ENCODE data around the gene RALY. TPM values are rescaled to one million over a fixed set of nuclear protein-coding genes. Genes with fewer than 3 reads are reported as not detected.
A peak's percentile ranks its signal among the peaks of the same experiment; 100 is the strongest.

Gene RALY
- total RNA-seq, 6 donors from 2014 or later, result 116 to 157 (median 147) TPM

DNA sequence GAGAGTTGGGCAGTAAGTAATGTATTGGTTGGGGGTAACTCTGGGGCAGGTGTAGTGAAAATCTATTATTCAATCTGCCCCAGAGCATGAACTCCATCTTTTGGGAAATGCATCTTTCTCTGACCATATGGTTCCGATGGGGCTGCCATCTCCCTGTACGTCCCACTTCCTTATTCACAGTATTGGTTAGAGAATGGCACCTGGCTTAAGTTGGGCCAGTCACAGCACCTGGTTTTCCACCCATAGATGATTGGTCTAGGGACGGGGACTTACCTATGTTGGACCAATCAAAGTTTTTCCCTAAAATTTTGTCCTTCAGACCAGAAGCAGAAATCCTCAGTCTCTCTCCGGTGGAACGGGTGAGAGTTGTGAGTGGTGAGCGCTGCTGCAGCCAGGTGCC is 2.2 kb upstream of the RALY start:
- no peak overlapping the region for H3K27ac ChIP-seq
- ATAC-seq (ENCODE audit: low FRiP score in 2 of 2) (no peak), DNase-seq (no peak)
- no peaks in the 10 kb centered on the region for H3K9me3 ChIP-seq
- no peaks in the 10 kb centered on the region for H3K36me3 ChIP-seq
- no peak overlapping the region for H3K4me3 ChIP-seq
- TF ChIP-seq POLR2A (IDR thresholded peaks at IDR 0.05), result no peak
- TF ChIP-seq EP300 (IDR thresholded peaks at IDR 0.05), result no peak
- TF ChIP-seq POLR2AphosphoS5 (IDR thresholded peaks at IDR 0.05), result no peak
- H3K27me3 ChIP-seq, result no peaks in the 10 kb centered on the region
- WGBS, 2 donors, result 92 to 96% methylated on average over 6 of the region's 6 CpGs
- peaks cover 23 to 41% (median 32%) of the 10 kb centered on the region in 4 donors for H3K4me1 ChIP-seq

DNA sequence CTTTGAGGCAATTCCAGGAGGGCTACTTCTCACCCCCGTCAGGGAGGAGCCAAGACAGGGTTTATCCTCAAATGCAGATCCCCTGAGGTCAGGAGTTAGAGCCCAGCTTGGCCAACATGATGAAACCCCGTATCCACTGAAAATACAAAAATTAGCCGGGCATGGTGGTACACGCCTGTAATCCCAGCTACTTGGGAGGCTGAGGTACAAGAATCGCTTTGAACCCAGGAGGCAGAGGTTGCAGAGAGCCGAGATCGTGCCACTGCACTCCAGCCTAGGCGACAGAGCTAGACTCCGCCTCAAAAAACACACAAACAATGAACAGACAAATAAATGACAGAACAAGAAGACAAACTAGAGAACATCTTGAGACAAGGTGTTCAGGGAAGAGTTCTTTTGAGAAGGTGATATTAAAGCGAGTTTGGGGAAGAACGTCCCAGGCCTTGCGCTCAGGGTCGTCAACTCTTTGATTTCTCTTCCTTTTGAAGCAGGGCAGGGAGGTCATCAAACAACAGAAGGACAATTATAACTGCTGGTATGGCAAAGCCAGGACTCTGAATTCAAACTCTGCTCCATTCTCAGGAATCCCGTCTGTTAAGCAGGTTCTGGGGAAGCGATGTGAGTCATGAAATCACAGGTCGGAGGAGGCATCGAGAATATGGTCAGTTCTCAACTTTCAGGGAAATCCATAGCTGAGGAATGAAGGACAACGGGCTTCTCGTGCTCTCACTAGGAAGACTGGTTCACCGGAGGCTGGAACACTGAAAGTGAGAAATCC is 1.4 kb upstream of the RALY start:
- DNase-seq (no peak), ATAC-seq (ENCODE audit: low FRiP score in 2 of 2) (no peak)
- H3K4me3 ChIP-seq, result peak overlapping the region; percentile 59 to 92 (median 83)
- H3K27ac ChIP-seq, result peak overlapping the region; percentile 95 to 99 (median 98)
- TF ChIP-seq POLR2A (IDR thresholded peaks at IDR 0.05) (no peak), POLR2AphosphoS5 (IDR thresholded peaks at IDR 0.05) (no peak), EP300 (IDR thresholded peaks at IDR 0.05) (no peak)
- TF ChIP-seq, protein P1, sequence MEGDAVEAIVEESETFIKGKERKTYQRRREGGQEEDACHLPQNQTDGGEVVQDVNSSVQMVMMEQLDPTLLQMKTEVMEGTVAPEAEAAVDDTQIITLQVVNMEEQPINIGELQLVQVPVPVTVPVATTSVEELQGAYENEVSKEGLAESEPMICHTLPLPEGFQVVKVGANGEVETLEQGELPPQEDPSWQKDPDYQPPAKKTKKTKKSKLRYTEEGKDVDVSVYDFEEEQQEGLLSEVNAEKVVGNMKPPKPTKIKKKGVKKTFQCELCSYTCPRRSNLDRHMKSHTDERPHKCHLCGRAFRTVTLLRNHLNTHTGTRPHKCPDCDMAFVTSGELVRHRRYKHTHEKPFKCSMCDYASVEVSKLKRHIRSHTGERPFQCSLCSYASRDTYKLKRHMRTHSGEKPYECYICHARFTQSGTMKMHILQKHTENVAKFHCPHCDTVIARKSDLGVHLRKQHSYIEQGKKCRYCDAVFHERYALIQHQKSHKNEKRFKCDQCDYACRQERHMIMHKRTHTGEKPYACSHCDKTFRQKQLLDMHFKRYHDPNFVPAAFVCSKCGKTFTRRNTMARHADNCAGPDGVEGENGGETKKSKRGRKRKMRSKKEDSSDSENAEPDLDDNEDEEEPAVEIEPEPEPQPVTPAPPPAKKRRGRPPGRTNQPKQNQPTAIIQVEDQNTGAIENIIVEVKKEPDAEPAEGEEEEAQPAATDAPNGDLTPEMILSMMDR (IDR thresholded peaks at IDR 0.05), result no peak
- no peaks in the 10 kb centered on the region for H3K27me3 ChIP-seq
- no peaks in the 10 kb centered on the region for H3K36me3 ChIP-seq
- 37 to 46% methylated on average over 20 of the region's 20 CpGs for WGBS, 2 donors
- no peaks in the 10 kb centered on the region for H3K9me3 ChIP-seq
- peaks cover 31 to 49% (median 40%) of the 10 kb centered on the region in 4 donors for H3K4me1 ChIP-seq

DNA sequence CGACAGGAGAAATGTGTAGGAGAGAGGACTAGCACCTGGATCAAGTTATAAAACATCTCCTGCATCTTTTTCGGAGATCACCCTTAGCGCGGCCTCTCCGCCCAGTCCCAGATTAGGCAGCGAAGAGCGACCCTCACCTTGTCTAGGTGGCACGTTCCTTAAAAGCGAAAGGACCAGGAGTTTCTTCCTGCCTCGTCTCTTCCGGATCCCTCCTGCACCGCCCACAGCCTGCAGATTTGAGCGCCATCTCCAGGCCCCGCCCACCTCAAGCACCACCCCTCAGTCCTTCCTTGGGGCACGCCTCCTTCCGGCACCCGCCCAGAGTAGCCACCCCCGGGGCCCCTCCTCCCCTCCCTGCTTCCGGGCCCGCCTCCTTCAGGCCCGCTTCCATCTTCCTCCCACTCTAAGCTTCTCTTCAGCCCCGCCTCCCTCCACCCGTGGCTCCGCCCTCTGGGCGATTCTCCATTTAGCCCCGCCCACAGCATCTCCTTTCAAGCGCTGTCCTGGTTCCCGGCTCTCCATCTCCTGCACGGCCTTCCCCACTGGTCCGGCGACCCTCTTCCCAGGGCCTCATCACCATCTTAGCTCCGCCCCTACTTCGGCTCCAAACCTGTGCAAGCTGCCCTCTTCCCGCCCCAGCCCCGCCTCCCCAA is 662 bp upstream of the RALY start:
- TF ChIP-seq POLR2A (IDR thresholded peaks at IDR 0.05) (peak in 2 of 4 donors; percentile 78 to 84), EP300 (IDR thresholded peaks at IDR 0.05) (no peak), POLR2AphosphoS5 (IDR thresholded peaks at IDR 0.05) (peak; percentile 65 to 83)
- ATAC-seq (ENCODE audit: low FRiP score in 2 of 2), result peak; percentile 94 to 99
- Histone ChIP-seq H3K4me1 (peaks cover 37 to 56% (median 46%) of the 10 kb centered on the region in 4 donors), H3K36me3 (no peaks in the 10 kb centered on the region), H3K4me3 (peak overlapping the region; percentile 81 to 92 (median 88)), H3K27me3 (no peaks in the 10 kb centered on the region), H3K27ac (peak overlapping the region; percentile 95 to 99 (median 98)), H3K9me3 (no peaks in the 10 kb centered on the region)
- DNase-seq, result peak; percentile 97 to 99
- WGBS, 2 donors, result 0 to 1% methylated on average over 29 to 35 of the region's 35 CpGs

DNA sequence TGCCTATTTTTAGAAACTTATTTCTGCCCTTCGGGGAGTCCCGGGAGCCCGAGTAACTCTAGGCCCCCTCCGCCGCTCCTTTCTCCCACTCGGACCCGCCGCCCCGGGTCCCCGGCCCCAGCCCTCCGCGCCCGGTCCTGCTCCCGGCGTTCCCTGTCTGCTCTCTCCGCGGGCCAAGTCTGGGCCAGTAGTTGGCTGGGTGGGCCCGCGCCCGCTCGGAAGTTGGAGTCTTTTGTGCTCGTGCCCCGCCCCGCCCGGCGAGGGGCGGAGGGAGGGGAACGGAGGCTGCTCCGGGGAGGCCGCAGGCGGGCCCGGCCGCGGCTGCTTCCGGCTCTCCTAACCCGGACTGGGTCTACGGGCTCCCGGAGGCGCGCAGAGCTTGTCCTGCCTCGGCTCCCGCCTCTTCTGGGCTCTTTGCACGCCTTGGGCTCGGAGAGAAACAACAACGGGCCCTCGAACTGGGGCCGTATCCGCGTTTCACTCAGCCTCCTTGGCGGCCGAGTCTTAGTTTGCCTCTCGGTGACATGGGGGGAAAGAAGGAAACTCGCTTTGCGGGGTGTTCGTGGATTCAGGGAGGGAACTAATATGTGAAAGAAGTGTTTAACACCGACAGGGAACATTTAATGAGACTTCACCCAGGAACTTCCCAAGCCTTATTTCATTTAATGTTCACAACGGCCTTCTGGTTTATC is 657 bp downstream of the RALY start:
- ATAC-seq (ENCODE audit: low FRiP score in 2 of 2), result peak; percentile 55 to 79
- H3K27me3 ChIP-seq, result no peaks in the 10 kb centered on the region
- DNase-seq, result peak; percentile 91 to 97
- peaks cover 49 to 70% (median 59%) of the 10 kb centered on the region in 4 donors for H3K4me1 ChIP-seq
- H3K27ac ChIP-seq, result peak overlapping the region; percentile 95 to 99 (median 98)
- no peaks in the 10 kb centered on the region for H3K9me3 ChIP-seq
- no peak for TF ChIP-seq EP300 (IDR thresholded peaks at IDR 0.05)
- TF ChIP-seq, protein P1 (IDR thresholded peaks at IDR 0.05), result no peak
- peak; percentile 6 to 72 for TF ChIP-seq POLR2AphosphoS5 (IDR thresholded peaks at IDR 0.05)
- H3K4me3 ChIP-seq, result peak overlapping the region; percentile 81 to 92 (median 88)
- H3K36me3 ChIP-seq, result no peaks in the 10 kb centered on the region
- WGBS, 2 donors, result 0 to 1% methylated on average over 26 to 50 of the region's 57 CpGs

GRCh38 chr20:33995053-33995831 is 1.5 kb downstream of the RALY start:
- Histone ChIP-seq H3K4me3 (peak overlapping the region; percentile 81 to 92 (median 88)), H3K27ac (peak overlapping the region; percentile 95 to 99 (median 98)), H3K36me3 (no peaks in the 10 kb centered on the region), H3K4me1 (peaks cover 58 to 78% (median 68%) of the 10 kb centered on the region in 4 donors), H3K27me3 (no peaks in the 10 kb centered on the region), H3K9me3 (no peaks in the 10 kb centered on the region)
- TF ChIP-seq POLR2AphosphoS5 (IDR thresholded peaks at IDR 0.05) (no peak), EP300 (IDR thresholded peaks at IDR 0.05) (no peak), POLR2A (IDR thresholded peaks at IDR 0.05) (no peak)
- TF ChIP-seq, protein P1 (IDR thresholded peaks at IDR 0.05), result no peak
- 15% methylated on average over 7 to 8 of the region's 8 CpGs for WGBS, 2 donors
- ATAC-seq (ENCODE audit: low FRiP score in 2 of 2) (no peak), DNase-seq (peak in 1 of 2 donors; percentile 28)

All from upper lobe of left lung (tissue), 6 donors.